GM19193 (cell line): ENCODE measurements around the gene HSPA13.
A peak's percentile ranks its signal among the peaks of the same experiment; 100 is the strongest.

Experiments
- POLR2A ChIP-seq: IDR thresholded peaks from 4 replicates; pipeline ENCODE4 v1.6.1; 2011; ENCODE audit not compliant: insufficient read depth, insufficient read length; ENCODE audit errors: extremely low read depth

HSPA13 gene, protein sequence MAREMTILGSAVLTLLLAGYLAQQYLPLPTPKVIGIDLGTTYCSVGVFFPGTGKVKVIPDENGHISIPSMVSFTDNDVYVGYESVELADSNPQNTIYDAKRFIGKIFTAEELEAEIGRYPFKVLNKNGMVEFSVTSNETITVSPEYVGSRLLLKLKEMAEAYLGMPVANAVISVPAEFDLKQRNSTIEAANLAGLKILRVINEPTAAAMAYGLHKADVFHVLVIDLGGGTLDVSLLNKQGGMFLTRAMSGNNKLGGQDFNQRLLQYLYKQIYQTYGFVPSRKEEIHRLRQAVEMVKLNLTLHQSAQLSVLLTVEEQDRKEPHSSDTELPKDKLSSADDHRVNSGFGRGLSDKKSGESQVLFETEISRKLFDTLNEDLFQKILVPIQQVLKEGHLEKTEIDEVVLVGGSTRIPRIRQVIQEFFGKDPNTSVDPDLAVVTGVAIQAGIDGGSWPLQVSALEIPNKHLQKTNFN

DNA sequence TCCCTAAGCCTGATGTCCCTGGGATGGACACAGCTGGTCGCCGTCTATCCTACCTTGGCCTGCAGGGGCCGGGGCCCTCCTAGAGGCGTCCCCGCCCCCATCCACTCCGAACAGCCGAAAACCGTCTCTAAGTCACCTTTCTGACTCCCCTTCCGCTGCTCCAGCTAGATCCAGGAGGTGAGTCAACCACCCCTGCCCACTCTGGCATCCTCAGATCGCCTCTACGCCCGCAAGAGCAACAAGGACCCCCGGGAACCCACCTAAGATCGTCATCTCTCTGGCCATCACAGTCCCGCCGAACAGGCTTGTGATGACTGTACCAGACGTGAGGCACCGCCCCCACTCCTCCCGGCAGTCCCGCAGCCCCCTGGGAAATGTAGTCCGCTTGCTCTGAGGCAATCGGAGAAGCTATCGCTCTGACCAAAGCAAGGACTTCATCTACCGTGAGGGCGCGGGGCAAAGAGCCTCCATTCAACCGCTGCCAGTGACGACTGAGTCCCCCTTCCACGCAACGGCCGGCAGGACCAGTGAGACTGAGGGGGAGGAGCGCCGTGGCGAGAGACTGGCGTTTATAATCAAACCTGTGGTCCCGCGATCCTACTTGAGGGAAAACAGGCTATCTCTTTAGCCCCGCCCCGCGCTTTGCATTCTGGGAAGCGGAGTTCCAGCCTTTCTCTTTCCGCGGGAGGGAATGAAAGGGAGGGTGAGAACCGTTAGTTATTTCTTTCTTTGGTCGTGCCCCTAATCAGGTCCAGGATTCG lies at the start of gene HSPA13:
Gene HSPA13, minus strand, starts transcription at position 312 of the 761 bp plus-strand sequence. Its CDS starts 27 bp downstream, at position 285.
- peak; percentile 69 for TF ChIP-seq POLR2A

DNA sequence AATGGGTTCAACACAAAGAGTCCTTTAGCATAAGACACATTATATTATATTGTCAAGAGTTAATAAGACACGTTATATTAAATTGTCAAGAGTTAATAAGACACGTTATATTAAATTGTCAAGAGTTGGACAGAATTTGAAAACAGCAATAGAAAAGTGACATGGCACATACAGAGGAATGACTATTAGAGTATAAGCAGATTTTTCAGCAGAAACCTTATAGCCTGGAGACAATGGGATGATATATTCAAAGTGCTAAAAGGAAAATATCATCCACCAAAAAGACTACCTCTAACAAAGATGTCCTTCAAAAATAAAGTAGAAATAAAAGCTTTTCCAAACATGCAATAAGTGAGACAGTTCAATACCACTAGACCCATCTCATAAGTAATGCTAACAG lies 36.0 kb upstream of the HSPA13 start:
- TF ChIP-seq POLR2A: no peak

DNA sequence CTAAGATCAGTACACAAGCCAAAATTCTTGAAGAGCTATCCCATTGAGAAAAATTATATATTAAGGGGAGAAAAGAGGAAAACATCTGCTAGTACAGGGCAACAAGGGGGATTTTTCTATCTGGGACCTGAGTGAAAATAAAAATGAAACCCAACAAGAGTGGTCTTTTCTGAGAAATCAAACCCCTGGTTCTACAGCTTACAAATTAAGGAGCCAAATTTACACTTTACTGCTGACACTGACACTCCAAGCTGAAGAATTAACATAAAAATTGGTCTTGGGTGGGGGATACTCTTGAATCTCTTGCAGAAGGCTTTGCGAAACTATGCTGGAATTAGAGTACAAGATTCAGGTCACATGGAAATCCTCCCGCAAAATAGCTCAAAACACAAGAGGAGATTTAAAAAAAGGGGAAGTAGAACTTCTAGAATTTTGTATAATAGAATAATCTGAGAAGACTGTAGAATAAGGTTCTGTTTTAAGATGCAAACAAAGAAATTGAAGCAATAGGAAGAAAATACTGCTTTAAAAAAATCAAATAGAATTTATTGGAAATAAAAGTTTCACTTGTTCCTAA lies 32.1 kb upstream of the HSPA13 start:
- no peak for TF ChIP-seq POLR2A

DNA sequence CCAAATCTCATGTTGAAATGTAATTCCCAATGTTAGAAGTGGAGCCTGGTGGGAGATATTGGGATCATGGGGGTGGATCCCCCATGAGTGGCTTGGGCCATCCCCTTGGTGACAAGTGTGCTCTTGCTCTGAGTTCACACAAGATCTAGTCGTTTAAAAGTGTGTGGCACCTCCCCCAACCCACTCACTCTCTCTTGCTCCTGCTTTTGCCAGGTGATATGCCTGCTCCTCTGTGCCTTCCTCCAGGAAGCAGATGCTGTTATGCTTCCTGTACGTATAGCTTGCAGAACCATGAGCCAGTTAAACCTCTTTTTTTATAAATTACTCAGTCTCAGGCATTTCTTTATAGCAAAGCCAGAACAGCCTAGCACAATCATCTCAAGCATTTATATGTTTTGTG lies 23.0 kb upstream of the HSPA13 start:
- TF ChIP-seq POLR2A: no peak

DNA sequence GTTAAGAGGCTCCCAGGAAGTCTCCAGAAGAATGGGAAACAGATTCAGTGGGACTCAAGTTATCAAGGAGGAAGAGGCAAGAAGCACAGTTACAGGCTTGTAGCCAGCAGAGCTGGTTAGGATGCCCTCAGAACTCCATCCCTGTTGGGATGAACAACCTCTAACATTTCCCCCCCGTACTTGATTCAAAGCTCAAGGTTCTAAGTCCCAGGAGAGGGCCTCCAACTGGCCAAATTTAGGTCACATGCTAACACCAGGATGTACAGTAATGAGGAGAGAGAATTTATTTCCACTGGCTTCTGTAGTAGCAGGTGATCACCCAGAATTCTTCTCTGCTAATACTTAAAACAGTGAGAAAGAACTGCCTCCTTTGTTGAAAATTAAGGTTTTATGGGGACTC lies 22.3 kb upstream of the HSPA13 start:
- TF ChIP-seq POLR2A: no peak

DNA sequence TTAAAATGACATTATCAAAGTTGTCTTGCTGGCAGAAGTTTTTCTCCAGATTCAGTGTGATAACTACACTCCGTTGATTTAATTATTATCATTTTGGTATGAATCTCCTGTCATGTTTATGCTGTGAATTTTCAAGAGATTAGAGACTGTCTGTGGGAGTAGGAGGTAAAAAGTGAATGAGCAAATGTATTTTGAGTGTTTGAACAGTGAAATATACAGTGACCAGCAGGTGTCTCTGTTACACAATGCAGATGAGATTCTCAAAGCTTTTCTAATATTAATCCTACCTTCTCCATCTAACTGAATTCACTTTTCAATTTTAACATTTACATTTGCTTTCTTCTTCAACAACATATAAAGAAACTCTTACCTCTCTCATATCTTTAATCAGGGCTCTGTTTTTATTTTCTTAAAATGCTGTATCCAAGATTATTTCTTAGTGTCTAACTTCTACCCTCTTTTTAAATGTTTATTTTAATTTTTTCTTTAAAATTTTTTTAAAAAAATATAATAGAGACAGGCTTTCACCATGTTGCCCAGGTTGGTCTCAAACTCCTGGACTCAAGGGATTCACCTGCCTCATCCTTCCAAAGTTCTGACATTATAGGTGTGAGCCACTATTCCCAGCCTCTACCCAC lies 20.9 kb upstream of the HSPA13 start:
- no peak for TF ChIP-seq POLR2A

DNA sequence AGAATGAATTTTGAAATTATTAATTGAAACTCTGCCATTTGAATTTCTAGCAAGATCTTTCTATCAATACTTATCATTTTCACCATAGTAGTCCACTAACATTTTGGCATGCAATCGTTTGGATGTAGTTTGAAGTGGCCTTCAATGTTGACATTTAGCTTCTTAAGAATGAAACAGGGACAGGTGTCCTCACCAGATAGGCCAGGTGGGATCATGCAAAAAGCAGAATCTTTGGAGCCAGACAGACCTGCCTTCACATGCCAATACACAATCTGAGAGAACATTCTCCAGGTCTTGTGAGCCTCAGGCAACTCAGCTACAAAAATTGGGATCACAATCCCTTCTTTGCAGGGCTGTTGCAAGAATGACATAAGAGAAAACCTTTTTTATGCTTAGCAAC lies 18.3 kb upstream of the HSPA13 start:
- no peak for TF ChIP-seq POLR2A

DNA sequence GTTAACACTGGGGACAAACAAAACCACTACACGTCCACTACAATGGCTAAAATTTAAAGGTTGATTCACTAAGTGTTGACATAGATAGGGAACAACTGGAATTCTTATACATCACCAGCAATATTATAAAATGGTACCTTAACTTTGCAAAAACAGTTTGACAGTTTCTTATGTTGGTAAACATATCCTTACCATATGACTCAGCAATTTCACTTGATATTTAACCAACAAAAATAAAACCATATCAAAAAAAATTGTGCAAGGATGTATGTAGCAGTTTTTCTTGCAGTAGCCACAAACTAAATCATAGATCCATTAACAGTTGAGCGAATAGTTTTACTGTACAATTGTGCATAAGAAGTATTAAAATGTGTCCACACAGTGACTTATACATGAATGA lies 5.3 kb upstream of the HSPA13 start:
- no peak for TF ChIP-seq POLR2A

DNA sequence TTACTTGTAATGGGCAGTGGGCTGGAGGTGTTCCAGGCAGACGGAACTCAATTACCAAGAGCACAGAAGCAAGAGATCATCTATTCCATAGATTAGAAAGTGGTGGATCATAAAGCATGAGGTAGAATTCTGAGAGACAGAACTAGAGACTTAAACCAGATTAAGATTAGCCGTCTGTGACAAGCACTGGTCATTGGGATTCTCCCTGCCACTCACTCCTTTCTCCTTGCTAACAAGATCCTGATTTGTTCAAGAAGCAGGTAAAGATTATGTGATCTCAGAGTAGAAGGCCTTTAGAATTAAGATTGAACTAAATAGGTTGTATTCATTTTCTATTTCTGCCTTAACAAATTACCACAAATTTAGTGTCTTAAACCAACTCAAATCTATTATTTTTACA lies 1.5 kb upstream of the HSPA13 start:
- TF ChIP-seq POLR2A: no peak

DNA sequence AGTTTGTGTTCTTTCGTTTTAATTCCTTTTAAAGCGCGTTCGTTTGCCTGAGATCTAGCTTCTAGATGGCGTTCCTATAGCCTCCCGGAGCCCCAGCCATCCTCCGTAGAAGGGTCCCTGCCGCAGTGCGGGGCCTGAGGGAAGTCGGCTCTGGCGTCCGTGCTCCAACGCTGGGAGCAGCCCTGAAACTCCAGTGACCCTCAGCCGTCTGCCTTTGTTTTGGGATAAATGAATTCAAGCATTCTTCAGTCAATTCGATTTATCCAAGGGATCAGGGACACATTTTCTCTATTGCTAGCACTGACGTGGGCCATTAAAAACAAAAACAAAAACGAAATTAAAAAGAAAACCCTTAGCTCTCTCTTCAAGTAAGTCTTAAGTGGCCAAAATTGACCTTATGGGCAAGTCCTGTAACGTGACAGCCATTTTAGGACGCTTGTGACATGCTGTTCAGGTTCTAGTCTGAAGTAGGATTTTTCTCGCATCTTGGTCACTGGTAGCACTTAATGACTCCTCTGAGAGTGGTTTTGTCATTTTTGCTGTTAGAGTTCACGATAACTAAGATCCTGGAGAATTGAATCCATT lies 742 bp upstream of the HSPA13 start:
- TF ChIP-seq POLR2A: no peak

DNA sequence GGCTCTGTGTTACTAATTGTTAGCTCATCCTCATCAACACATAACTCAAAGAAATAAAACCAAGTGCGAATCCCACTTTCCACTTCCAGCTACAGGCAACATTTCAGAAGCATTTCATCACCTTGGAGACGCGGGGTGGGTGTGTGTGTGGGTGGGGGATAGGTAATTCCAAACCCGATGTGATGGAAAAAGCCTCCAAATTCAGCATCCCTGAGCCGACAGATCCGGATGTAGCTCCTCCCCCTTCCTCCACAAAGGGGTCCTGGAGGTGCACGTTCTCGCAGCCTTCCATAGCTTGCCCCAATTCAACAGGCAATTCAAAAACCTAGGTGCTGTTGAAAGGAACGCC lies 486 bp downstream of the HSPA13 start:
- TF ChIP-seq POLR2A: no peak

DNA sequence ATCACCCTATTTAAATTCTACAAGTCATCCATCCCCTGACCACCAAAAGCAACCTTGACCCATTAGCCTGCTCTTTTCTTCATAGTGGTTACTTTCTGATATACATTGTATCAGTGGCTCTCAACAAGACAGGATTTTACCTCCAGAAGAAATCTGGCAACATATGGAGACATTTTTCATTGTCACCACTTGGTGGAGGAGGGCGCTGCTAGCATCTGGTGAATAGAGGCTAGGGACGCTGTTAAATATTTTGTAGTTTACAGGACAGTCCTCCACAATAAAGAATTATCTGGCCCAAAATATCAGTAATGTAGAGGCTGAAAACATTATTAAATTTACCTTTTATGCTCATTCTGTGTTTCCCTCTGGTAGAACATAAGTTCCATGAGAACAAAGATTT lies 6.1 kb downstream of the HSPA13 start:
- no peak for TF ChIP-seq POLR2A

DNA sequence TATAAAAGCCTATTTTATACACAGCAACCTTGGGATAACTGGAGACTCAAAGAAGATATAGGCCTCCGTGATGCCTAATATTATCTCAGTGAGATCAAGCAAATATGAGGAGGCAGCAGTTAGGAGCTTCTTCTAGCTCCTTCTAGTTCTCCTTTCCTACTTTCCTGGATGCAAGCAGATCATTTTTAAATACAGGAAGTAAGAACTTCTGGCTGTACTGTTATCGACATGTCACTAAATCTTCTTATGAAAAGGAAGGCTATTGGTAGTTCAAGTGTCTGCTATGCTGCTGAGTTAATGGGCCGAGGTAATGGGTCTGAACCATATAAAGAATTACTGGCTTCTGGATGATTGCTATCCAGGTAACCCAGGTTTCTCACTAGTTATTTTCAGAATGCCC lies 15.9 kb downstream of the HSPA13 start:
- TF ChIP-seq POLR2A: no peak

DNA sequence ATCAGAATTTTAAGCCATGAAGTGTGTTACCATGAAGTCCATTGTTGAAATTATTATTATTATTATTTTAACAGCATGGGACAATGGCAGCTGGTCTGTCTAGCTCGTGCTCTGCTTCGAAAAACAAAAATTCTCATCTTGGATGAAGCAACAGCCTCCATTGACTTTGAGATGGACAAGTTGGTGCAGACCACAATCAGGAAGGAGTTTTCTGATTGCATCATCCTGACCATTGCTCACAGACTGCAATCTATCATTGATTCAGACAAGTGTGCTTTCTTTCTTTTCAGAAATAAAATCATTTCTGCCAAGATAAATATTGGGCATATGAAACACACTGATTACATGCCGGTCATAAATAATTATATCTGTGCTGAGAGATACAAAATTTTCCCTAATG lies 21.0 kb downstream of the HSPA13 start:
- TF ChIP-seq POLR2A: no peak

DNA sequence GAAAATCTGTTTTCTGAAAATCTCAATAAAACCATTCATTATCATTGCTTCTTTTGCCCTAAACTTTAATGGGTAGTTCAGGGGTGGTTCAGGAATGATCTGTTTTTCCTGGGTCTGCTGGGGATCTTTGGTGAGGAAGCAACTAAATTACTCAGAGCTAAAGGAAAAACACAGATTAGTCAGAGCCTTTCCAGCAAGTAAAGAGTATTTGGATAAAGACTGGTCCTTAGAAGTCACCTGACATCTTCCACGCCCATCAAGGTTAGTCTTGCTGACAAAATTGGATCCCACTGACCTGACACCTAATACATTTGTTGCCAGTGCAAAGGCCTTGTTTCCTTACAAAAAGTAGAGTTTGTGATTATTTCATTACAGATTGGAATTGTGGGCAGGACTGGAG lies 24.2 kb downstream of the HSPA13 start:
- TF ChIP-seq POLR2A: no peak
